ENCODE results near the gene PCK1. TPM values are rescaled to one million over a fixed set of nuclear protein-coding genes. Genes with fewer than 3 reads are reported as not detected.

Gene PCK1
- polyA plus RNA-seq, 5 donors, result 0.18 to 0.55 (median 0.22) TPM

DNA sequence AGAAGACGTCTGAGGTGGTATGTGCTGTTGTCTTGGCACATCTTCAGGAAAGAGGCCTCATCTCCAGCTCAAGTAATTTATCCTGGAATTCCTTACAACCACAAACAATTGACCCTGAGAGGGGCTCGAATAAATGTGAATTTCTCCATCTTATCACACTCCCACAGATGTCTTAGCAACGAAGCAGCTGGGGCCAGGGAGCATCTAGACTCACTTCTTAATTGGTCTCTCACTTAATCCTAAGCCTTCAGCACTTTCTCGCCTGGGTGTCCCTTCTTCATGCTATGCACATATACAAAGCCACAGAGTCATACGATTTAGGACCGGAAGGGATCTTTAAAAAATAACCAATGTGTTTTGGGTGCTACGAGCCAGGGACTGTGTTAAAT, 27.1 kb downstream of the PCK1 start:
- no peak for DNase-seq

DNA sequence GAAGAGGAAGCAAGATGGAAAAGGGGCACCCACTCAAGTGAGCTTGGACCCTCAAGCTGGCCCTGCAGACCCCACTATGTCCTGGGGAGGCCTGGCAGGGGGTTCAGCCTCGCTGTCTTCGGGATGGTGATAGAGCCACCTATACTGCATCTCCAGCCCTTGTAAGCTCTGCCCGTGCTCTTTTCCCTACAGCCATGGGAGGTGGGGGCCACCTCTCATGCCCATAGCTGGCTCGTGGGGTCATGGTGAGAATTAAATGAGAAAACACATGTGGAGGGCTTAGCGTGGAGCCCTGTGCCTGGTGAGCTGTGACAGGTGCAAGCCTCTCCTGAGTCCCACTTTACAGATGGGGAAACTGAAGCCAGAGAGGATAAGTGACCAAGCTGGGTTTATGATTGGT, 27.7 kb downstream of the PCK1 start:
- DNase-seq, result no peak

DNA sequence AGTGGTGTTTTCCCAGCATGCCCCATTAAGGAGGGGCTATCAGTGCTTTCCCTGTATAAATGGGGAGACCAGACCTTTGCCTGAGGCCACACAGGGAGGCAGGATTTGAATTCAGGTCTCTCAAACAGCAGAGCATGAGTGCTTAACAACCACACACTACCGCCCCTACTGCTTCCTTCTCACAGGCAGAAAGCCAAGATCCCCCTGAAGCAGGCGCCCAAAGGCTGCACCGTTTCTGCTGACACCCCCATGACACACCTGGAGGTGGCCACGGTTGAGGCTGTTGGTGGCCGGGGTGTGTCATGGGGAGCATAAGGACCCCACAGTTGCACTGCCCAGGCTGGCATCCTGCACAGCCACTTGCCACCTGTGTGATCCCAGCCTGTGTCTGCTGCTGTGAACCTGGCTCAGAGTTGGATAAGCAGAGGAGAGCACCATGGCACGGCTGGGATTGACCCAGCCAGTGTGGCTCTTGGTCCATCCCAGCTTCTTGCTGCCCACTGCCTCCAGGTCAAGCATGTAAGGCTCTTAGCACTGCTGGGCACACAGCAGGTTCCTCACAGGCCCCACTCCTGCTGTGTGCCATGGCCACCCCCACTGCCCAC, 28.3 kb downstream of the PCK1 start:
- no peak for DNase-seq

DNA sequence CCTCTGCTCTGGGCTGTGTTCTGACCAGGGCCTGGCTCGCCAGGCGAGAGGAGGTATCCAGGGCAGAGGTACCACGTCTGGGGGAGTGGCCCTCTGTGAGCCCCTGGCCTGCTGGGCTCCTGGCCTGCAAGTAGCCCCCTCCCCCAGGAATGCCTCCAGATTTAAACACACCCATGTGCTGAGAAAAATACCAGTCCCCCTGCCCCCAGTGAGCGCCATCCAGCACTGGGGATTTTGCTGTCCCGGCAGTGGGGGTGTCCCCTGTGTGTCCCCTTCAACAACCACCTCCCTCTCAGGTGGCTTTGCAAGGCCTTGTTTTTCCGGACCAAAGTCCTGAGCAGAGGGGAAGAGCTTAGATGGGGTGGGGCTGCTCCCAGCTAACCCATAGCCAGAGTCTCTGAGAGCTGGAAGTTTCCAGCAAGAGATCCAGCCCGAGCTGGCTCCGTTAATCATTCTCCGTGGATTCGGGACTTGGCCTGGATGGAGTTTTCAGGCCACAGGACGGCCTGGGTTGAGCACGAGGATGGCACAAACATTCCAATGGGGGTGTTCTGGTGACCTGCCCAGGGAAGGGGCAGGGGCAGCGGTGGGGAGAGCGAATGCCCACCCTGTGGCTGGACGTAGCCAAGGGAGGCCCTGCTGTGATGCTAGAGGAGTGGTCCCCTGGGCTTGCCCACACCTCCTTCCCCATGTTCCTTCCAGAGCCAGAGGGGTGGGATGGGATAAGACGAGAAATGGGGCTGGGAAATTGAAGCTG, 29.0 kb downstream of the PCK1 start:
- DNase-seq, result no peak

DNA sequence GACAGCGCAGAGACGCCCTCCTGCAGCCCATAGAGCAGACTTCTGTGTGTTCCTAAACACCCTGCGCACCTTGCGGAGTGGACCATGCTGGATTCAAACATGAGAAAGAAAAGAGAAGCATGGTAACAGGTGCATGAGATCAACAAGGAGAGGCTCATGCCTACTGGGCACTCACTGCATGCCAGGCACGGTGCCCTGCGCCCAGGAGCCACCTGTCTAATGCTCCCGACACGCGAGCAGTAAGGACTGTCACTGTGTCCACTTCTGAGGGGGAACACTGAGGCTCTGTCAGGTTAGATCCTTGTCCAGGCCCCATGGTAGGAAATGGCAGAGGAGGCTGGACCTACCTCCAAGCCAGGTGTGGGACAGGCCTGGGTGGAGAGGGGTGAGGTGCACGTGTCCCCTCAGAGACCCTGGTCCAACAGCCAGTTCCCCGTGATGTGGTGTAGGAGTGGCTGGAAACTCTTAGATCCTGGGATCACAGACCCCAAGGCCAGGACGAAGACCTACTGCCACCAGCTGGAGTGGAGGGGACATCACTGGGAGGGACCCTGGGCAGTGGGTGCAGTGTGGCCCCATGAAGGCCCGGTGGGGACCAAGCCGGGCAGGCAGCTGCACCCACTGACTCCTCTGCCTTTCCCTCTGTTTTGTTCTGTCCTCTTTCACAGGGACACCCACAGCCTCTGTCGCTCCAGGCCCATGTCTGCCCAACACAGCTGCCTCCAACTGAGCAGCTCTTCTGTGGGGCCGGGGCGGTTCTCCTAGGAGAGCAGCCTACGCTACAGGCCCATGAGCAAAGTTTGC, 29.8 kb downstream of the PCK1 start:
- DNase-seq, result no peak

DNA sequence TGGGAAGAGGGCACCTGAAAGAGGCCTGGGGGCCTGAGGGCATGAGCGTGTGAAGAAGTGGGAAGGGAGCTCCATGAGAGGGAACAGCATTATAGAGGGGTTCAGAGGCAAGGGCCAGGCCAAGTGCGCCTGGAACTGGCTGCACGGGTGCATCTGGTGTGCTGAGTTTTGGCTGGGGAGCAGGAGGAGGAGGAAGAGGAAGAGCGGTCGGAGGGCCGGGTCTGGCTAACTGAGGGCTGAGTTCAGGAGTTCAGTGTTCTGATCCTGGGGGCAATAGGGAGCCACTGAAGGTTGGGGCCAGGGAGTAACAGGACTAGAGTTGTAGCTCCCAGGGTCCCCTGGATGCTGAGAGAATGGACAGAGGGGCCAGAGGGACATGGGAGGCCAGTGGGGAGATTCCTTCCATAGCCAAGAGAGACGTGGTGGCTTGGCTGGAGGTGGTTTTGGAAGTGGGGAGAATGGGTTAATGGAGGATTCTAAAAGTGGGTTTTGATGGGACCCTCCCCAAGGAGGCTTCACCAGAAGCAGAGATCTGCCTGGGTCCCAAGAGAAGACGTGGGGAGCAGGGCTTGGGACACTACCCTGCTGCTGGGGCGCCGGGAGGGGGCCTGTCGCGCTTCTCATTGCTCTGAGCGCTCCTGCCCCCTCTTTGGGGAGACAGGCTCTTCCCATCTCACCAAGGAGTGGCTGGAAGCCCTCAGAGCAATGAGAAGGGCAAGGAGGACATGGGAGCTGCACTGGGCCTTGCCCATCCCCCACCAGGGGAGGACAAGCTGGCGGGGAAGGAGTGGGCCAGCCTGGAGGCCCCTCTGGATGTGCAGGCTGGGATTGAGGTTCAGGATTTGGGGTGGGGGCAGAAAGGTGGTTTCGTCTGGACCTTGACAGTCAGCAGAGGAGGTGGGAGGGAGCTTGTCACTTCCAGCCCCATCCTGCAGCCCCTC, 30.6 kb downstream of the PCK1 start:
- DNase-seq, result no peak

GRCh38 chr20:57592263-57593092, 31.6 kb downstream of the PCK1 start:
- no peak for DNase-seq

DNA sequence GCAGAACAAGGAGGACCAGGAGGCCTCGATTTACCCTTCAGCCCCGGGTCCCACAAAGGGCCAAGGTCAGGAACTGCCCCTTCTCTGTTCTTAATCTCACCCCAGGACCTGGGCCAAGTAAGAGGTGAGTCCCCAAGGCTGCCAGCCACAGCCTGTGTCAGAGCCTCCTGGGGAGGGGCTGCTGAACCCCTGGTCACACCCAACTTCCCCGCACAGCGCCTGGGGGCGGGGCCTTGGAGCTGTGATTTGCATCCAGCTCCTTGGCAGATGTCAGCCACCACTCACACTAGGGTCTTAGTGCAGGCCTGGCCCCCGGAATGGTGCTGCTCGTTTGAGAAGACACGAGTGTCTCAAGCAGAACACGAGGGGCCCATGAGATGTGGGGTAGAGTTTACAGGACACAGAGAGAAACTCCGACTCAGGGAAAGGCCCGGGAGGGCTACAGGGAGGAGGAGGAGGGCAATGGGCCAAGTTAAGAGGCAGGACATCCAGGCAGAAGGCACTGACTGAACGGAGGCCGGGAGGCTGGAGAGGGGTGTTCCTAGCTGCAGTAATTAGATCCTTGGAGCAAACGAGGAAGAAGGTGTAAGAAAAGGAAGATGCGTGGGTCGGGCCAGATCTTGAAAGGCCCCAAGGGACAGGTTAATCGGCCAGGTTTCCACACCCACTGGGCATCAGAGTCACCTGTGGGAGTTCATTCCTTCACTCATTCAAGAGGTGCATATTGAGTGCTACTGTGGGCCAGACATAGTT, 32.4 kb downstream of the PCK1 start:
- DNase-seq, result no peak

- peak; percentile 34 to 45 for DNase-seq
These were observed 33.4 kb downstream of the PCK1 start for GRCh38 chr20:57594092-57594951.

DNA sequence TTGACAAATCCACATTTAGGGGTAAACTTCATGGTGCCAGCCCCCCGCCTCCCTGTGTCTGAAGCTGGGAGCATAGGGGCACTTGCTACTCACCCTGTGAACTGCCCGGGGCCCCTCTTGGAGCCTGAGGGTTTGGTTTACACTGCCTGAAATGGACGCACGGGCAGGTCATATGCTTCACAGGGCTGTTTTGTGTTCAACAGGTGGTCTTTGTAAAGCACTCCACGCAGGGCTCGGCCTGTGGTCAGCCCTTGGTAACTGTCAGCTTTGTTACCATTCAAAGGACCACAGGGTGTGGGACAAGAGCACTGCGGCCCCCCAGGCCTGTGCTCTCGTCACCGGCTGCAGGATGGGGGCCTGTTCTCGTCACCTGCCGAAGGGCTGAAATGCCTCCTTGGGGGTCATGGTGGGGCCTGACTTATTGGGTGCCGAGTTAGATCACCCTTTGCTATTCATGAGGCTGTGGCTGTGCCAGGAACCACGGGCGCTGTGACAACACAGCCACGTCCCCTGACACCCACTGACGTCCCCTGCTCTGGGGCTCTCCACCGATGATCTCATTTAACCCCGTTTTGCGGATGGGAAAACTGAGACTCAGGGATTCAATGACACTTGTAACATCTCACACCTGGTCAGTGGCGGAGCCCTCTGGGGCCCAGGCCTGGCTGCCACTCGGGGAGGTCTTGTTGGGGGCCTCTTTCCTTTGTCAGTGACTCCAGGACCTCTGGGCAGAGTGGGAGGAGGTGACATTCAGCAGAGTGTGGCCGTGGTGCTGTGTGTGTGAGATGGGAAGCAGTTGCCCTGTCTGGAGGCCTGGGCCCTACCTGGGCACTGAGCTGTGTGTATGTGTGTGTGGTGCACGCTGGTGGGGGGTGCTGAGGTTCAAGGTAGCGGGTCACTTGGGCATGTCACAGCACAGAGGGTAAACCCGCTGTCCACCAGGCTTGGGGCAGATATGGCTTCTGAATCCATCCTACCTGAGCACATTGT, 34.4 kb downstream of the PCK1 start:
- DNase-seq, result no peak

GRCh38 chr20:57596358-57596757, 35.4 kb downstream of the PCK1 start:
- DNase-seq, result no peak

DNA sequence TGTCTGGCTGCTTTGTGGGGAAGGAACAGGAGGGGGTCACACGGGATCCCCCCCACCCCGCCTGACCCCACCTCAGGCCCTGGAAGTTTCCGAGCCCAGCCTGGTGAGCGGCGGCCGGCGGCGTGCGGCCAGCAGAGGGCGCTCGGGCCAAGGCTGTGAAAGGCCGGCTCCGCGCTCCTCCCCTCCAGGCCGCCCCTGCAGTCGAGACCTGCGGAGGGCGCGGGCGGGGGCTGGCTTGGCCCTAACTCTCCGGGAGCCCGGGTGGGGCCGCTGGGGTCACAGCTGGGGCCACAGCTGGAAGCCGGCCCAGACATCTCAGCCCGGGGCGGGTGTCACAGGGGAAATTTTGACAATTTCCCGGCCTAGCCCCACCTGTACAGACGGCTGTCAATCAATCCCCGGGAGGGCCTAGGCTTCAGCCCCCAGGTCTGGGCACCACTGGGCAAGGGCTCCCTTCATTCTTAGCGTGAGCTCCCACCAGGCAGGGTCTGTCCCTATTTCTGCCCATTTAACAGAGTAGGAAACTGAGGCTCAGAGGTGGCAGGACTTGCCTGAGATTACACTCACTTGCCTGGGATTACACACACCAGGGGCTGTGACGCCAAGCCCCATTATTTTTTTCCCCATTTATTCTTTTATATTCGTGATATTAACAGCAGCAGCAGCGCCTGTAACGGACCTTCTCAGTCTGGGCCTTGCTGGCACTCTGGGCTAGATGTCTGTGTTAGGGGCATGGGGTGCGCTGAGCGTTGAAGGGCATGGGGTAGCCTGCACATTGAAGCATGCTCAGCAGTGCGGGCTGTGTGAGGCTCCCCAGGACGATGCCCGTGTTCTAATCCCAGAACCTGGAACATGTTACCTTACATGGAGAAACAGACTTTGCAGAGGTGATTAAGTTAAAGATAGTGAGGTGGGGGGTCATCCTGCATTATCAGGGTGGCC, 36.4 kb downstream of the PCK1 start:
- DNase-seq, result peak; percentile 45 to 47

GRCh38 chr20:57598060-57598459, 37.1 kb downstream of the PCK1 start:
- DNase-seq, result no peak

GRCh38 chr20:57598491-57598890, 37.6 kb downstream of the PCK1 start:
- DNase-seq, result no peak

DNA sequence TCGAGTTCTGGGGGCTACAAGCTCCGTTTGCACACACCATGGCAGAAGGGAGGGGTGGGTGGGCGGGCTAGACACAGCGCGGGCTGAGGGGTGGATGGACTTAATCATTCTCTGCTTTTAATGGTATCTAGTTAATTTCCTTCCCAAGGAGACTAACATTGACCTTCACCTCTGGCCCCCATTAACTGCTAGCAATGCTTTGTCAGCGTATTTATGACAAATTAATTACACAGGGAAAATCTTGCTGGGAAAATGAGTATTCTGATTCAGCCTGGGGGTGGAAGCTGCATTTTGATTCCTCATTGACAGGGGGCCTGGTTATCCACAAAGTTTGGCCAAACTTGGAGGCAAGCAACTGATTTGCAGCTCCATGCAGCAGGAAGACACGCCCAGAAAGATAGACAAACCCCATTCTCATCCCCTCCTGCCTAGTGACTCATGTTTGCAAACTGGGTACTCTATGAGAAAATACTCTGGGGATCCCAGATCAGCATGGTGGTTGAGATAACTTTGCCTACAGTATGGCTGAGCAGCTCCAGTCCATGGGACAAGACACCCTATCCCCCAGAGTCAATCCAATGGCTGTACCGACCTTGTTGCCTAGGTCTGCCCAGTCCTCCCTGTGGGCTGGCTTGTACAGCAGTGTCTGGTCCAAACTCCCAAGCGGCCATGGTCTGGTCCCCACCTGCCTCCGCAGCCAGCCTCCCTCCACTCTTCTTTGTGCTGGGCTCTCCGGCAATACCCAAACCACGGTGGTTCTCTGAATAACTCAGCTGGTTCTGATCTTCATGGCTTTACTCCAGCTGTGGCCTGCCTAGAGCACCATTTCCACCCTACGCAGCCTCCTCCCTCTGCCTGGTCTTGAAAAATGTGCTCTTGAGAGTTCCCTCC, 39.7 kb downstream of the PCK1 start:
- no peak for DNase-seq

DNA sequence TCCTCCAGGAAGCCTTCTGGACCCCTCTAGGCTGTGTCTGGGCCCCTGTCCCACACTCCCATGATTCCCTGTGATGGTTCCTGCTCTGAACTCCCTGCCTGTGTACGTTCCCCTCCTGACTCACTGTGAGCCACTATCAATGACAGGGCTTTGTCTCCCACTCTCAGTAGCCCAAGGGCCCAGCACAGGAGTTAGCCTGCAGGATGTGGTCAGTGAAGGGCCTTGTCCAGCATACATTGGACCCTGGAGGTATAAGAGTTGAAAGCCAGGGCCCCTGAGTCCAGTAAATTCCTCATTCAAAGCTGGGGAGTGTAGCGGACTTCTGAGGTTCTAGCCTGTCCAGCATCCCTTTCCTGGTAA, 40.3 kb downstream of the PCK1 start:
- DNase-seq, result no peak
